Testis (tissue), 2 donors: ENCODE results near the gene TBC1D32.

Source experiments
- POLR2A ChIP-seq: fragments of 450-650 bp; IDR thresholded peaks from one replicate; pipeline ENCODE4 v1.6.1; 2017; ENCODE audit warnings: antibody characterized with exemption, mild to moderate bottlenecking, moderate library complexity
- TF ChIP-seq, protein P1 (sequence below), 3 experiments: fragments of 450-650 bp in 2 of 3; fragments of 200-600 bp in 1 of 3; sonication (generic) in 1 of 3; IDR thresholded peaks; one replicate each; pipeline ENCODE4 v1.5.1; 2016 to 2019; ENCODE audit warnings: antibody characterized with exemption in 3 of 3, mild to moderate bottlenecking in 2 of 3, moderate library complexity in 1 of 3

DNA sequence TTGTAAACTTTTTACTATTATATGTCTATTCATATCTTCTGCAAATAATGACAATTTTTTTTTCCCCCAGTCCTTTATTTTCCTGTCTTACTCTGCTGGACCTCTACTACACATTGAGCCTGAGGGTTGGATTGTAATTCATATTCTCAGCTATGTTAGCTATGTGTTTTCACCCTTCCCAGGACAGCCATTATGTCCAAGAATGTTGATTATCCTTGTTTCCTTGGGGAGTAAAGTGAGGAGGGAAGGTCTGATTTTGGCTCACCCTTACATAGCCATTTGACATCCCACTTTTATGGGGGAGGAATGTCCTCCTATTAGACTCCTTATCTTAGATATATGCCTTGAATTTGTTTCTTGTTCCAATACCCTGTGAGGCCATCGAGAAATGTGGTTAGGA lies 17.6 kb upstream of the TBC1D32 start:
- no peak for TF ChIP-seq POLR2A
- TF ChIP-seq, protein P1, sequence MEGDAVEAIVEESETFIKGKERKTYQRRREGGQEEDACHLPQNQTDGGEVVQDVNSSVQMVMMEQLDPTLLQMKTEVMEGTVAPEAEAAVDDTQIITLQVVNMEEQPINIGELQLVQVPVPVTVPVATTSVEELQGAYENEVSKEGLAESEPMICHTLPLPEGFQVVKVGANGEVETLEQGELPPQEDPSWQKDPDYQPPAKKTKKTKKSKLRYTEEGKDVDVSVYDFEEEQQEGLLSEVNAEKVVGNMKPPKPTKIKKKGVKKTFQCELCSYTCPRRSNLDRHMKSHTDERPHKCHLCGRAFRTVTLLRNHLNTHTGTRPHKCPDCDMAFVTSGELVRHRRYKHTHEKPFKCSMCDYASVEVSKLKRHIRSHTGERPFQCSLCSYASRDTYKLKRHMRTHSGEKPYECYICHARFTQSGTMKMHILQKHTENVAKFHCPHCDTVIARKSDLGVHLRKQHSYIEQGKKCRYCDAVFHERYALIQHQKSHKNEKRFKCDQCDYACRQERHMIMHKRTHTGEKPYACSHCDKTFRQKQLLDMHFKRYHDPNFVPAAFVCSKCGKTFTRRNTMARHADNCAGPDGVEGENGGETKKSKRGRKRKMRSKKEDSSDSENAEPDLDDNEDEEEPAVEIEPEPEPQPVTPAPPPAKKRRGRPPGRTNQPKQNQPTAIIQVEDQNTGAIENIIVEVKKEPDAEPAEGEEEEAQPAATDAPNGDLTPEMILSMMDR (IDR thresholded peaks at IDR 0.05) = no peak
